Endothelial cell of umbilical vein (primary cell): ENCODE results near the gene DAB2IP. TPM values are rescaled to one million over a fixed set of nuclear protein-coding genes. Genes with fewer than 3 reads are reported as not detected.
"Not testable (repeated sequence)": the region's sequence is repeated elsewhere in the genome, so short reads cannot be mapped to it uniquely, and the experiment has no call there.

Source experiments
- BruUV-seq: library from RNA; stranded (reverse); fragments of 400-500 nt; replicated peaks from 2 replicates; lab custom pipeline; 2021; lab: Mats Ljungman, UMichigan
- CTCF ChIA-PET: fragments of 300-600, 350-600 bp; sonication (Branson Sonifier 250); formaldehyde crosslinking; loops from one replicate; lab custom pipeline; 2021; ENCODE audit warnings: antibody characterized with exemption, inconsistent platforms; lab: Charles Lee
- POLR2A ChIA-PET: fragments of 300-600, 350-600 bp; sonication (Branson Sonifier 250); formaldehyde crosslinking; loops from one replicate; lab custom pipeline; 2021; ENCODE audit warnings: antibody characterized with exemption, inconsistent platforms; lab: Charles Lee
- DNase-seq: peaks from one replicate; pipeline ENCODE4 v3.0.0-alpha.2; 2011; ENCODE audit warnings: low read depth, low spot score
- FAIRE-seq: peaks from 2 replicates; lab custom pipeline; 2011; peaks lifted over from hg19 to GRCh38; lab: Jason Lieb, UNC
- H2AFZ ChIP-seq: 2 replicates; pipeline ENCODE4 v1.6.0; 2012; ENCODE audit warnings: low read depth, low read length, control low read depth, inconsistent platforms
- H3K27ac ChIP-seq: 2 replicates; pipeline ENCODE4 v1.5.1; 2011; ENCODE audit warnings: low read depth, mild to moderate bottlenecking, control low read depth, low read length, moderate library complexity; ENCODE audit not compliant: insufficient read depth
- H3K27me3 ChIP-seq, 2 experiments: 2 replicates each; pipeline versions ENCODE4 v1.6.0 to v1.6.1; 2011; ENCODE audit warnings: low read length in 2 of 2, mixed read lengths in 1 of 2; ENCODE audit not compliant: control insufficient read depth in 2 of 2, insufficient read depth in 2 of 2
- H3K36me3 ChIP-seq, 2 experiments: 2 replicates in 1 of 2; 3 replicates in 1 of 2; pipeline ENCODE4 v1.5.1; 2011; ENCODE audit warnings: low read length in 2 of 2, mild to moderate bottlenecking in 1 of 2, moderate library complexity in 1 of 2; ENCODE audit not compliant: control insufficient read depth in 2 of 2, insufficient read depth in 2 of 2; ENCODE audit errors: extremely low read depth in 1 of 2
- H3K4me1 ChIP-seq: 3 replicates; pipeline ENCODE4 v1.5.1; 2011; ENCODE audit warnings: mild to moderate bottlenecking, low read length; ENCODE audit not compliant: control insufficient read depth, insufficient read depth; ENCODE audit errors: extremely low read depth
- H3K4me2 ChIP-seq: 2 replicates; pipeline ENCODE4 v1.6.1; 2011; ENCODE audit warnings: low read length, control low read depth, mixed read lengths; ENCODE audit not compliant: insufficient read depth
- H3K4me3 ChIP-seq, 3 experiments: fragments of 200-600 bp in 1 of 3; sonication (generic), shearing (Covaris generic) in 1 of 3; replicated peaks in 1 of 3; 2 replicates each; pipeline ENCODE4 v1.5.1; 2011 to 2016; ENCODE audit warnings: control low read depth in 3 of 3, low read length in 3 of 3, mild to moderate bottlenecking in 2 of 3, inconsistent platforms in 1 of 3, low read depth in 1 of 3, moderate library complexity in 1 of 3; ENCODE audit not compliant: insufficient read depth in 1 of 3
- H3K79me2 ChIP-seq: 2 replicates; pipeline ENCODE4 v1.6.0; 2012; ENCODE audit warnings: low read length, inconsistent platforms; ENCODE audit not compliant: control insufficient read depth, insufficient read depth
- H3K9ac ChIP-seq: replicated peaks from 2 replicates; pipeline ENCODE3; 2011; ENCODE audit warnings: low read length, control low read depth; ENCODE audit not compliant: insufficient read depth; ENCODE audit errors: extremely low read depth
- H3K9me1 ChIP-seq: replicated peaks from 3 replicates; pipeline ENCODE4 v1.6.0; 2011; ENCODE audit warnings: mild to moderate bottlenecking, low read length; ENCODE audit not compliant: control insufficient read depth, insufficient read depth; ENCODE audit errors: extremely low read depth
- H3K9me3 ChIP-seq: replicated peaks from 2 replicates; pipeline ENCODE4 v1.5.1; 2012; ENCODE audit warnings: low read length, inconsistent platforms; ENCODE audit not compliant: control insufficient read depth, insufficient read depth
- H4K20me1 ChIP-seq: replicated peaks from 2 replicates; pipeline ENCODE3; 2011; ENCODE audit warnings: mild to moderate bottlenecking, low read length; ENCODE audit not compliant: control insufficient read depth, insufficient read depth; ENCODE audit errors: extremely low read depth
- EZH2 ChIP-seq: IDR thresholded peaks from 2 replicates; pipeline ENCODE4 v1.6.1; 2012; ENCODE audit warnings: borderline replicate concordance, low read depth, mild to moderate bottlenecking, moderate library complexity, low read length, inconsistent platforms; ENCODE audit not compliant: severe bottlenecking
- JUN ChIP-seq: IDR thresholded peaks from 2 replicates; pipeline ENCODE4 v1.6.1; 2011; ENCODE audit warnings: borderline replicate concordance, low read depth; ENCODE audit not compliant: insufficient read length, insufficient read depth
- POLR2A ChIP-seq: IDR thresholded peaks from 2 replicates; pipeline ENCODE4 v1.6.1; 2012; ENCODE audit warnings: low read depth, mild to moderate bottlenecking, control low read depth, low read length
- dilution Hi-C: fragments of 300-500 bp; cut with MboI; formaldehyde crosslinking; loops from one replicate; pipeline ENCODE4 v1.15.0; 2019; ENCODE audit warnings: low sequenced_read_pairs; ENCODE audit not compliant: extremely low pct_ligation_motif_present
- intact Hi-C: fragments of 100-400 bp; cut with micrococcal nuclease; formaldehyde crosslinking; loops from one replicate; pipeline ENCODE4 v1.10.0; 2022
- polyA plus RNA-seq, 4 experiments: library from polyadenylated mRNA; depleted of rRNA in 3 of 4; stranded (reverse) in 3 of 4; unstranded in 1 of 4; fragments of >200 nt; gene quantifications; 2 replicates each; pipeline versions ENCODE4 v1.2.1 to v1.2.3, GENCODE V29; 2011 to 2012; ENCODE audit warnings: missing spikeins in 1 of 4
- total RNA-seq: library from RNA; stranded (reverse); gene quantifications from 2 replicates; pipeline ENCODE4 v1.2.3, GENCODE V29; 2021

DAB2IP gene
- total and polyA plus RNA-seq, 2 donors (not counting 3 experiments of a cell fraction or from before 2014, with no cell fraction given) = 29.2 to 53.6 TPM

GRCh38 chr9:121642758-121643157 is 8.7 kb upstream of the DAB2IP start:
- BruUV-seq = no TSS peak
- TF ChIP-seq JUN (no peak), EZH2 (no peak), POLR2A (no peak)
- peaks cover 7% of the 10 kb centered on the region for H3K4me1 ChIP-seq
- intact Hi-C loops (no loop called here), dilution Hi-C loops (no loop called here)
- no peaks in the 10 kb centered on the region for H3K9me3 ChIP-seq
- H3K9me1 ChIP-seq = no peaks in the 10 kb centered on the region
- no peaks in the 10 kb centered on the region for H3K27me3 ChIP-seq
- H3K9ac ChIP-seq = no peak overlapping the region
- H3K79me2 ChIP-seq = no peaks in the 10 kb centered on the region
- H3K36me3 ChIP-seq = no peaks in the 10 kb centered on the region
- no peak overlapping the region for H2AFZ ChIP-seq
- no peak overlapping the region for H3K4me3 ChIP-seq
- DNase-seq = no peak
- ChIA-PET CTCF (interaction anchor here (0.7 to 8.2 kb wide), 3 partner anchors 9 to 42 kb away, joined by 3 to 143 read pairs (median 3); partner anchors contain the start of gene DAB2IP), POLR2A (no interaction called here)
- no peaks in the 10 kb centered on the region for H4K20me1 ChIP-seq
- no peak overlapping the region for H3K27ac ChIP-seq
- FAIRE-seq = no peak
- H3K4me2 ChIP-seq = no peak overlapping the region

- BruUV-seq = no TSS peak
- ChIA-PET POLR2A (no interaction called here), CTCF (interaction anchor here (1.4 kb wide), 1 partner anchor 41 kb away, joined by 3 read pairs; no protein-coding TSS in a partner anchor)
- Histone ChIP-seq H4K20me1 (no peaks in the 10 kb centered on the region), H3K36me3 (no peaks in the 10 kb centered on the region), H3K4me3 (no peak overlapping the region), H3K9me1 (no peaks in the 10 kb centered on the region), H3K27me3 (no peaks in the 10 kb centered on the region), H3K79me2 (no peaks in the 10 kb centered on the region), H3K27ac (no peak overlapping the region), H3K4me2 (no peak overlapping the region), H3K9ac (no peak overlapping the region), H3K9me3 (no peaks in the 10 kb centered on the region), H2AFZ (no peak overlapping the region), H3K4me1 (no peaks in the 10 kb centered on the region)
- dilution Hi-C loops (no loop called here), intact Hi-C loops (no loop called here)
- TF ChIP-seq EZH2 = no peak
- DNase-seq = no peak
- FAIRE-seq = no peak
These were observed 8.0 kb upstream of the DAB2IP start for GRCh38 chr9:121643473-121643872.

DNA sequence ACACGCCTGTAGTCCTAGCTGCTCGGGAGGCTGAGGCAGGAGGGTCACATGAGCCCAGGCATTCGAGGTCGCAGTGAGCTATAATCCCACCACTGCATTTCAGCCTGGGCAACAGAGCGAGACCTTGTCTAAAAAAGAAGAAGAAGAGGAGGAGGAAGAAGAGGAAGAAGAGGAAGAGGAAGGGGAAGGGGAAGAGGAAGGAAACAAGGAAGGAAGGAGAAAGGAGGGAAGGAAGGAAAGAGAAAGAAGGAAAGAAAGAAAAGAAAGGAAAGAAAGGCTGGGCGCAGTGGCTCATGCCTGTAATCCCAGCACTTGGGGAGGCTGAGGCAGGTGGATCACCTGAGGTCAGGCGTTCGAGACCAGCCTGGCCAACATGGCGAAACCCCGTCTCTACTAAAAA is 7.4 kb upstream of the DAB2IP start:
- H3K4me1 ChIP-seq, DNase-seq, BruUV-seq, H4K20me1 ChIP-seq, H3K4me3 ChIP-seq, H3K36me3 ChIP-seq, intact Hi-C loops, H3K79me2 ChIP-seq, H3K9ac ChIP-seq, H2AFZ ChIP-seq, H3K9me3 ChIP-seq, FAIRE-seq, H3K4me2 ChIP-seq, dilution Hi-C loops, H3K27me3 ChIP-seq, H3K9me1 ChIP-seq, H3K27ac ChIP-seq, POLR2A ChIA-PET: not testable (repeated sequence)
- CTCF ChIA-PET = interaction anchor here (0.9 to 1.4 kb wide), 2 partner anchors 40 to 52 kb away, joined by 3 read pairs; no protein-coding TSS in a partner anchor
